HG03575 (cell line): ENCODE results near the gene RIPOR3.
"Not testable (repeated sequence)": the region's sequence is repeated elsewhere in the genome, so short reads cannot be mapped to it uniquely, and the experiment has no call there.

Experiments used
- ATAC-seq: cut with Tn5 transposase; IDR thresholded peaks from one replicate; pipeline ENCODE4 v1.9.1; 2021; ENCODE audit not compliant: unreplicated experiment, insufficient number of reproducible peaks, low FRiP score; ENCODE audit errors: extremely low read depth

RIPOR3 gene

DNA sequence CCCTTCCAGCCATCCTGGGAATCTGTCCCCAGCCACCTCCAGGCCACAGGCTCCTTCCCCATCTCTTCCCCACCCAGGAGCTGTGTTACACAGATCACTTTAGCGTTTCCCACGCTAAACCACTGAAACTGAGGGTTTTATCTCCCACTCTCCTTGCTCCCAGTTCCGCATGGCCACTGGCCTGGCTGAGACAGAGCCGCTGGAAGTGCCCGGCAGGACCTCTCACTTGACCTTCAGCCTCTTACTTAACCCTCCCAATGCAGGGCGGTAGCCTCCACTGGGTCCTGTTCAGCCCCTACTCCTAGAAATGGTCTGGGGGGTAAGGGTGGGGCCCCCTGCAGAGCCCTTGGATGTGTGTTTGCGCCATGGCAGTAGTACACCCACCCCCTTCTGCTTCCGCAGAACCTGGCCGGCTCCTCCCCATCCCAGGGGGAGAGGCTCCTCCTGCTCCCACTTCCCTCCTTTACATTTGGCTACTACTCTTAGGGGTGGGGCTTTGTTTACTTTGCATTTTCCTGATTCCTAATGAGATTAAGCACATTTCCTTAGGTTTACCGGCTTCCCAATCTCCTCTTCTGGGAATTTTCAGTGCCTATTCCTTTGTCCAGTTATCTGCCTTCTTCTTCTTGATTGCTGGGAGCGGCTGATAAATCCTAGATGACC, 49.6 kb downstream of the RIPOR3 start:
- ATAC-seq = not testable (repeated sequence)

- ATAC-seq = not testable (repeated sequence)
Measured at GRCh38 chr20:50639971-50640711, 51.2 kb downstream of the RIPOR3 start.

DNA sequence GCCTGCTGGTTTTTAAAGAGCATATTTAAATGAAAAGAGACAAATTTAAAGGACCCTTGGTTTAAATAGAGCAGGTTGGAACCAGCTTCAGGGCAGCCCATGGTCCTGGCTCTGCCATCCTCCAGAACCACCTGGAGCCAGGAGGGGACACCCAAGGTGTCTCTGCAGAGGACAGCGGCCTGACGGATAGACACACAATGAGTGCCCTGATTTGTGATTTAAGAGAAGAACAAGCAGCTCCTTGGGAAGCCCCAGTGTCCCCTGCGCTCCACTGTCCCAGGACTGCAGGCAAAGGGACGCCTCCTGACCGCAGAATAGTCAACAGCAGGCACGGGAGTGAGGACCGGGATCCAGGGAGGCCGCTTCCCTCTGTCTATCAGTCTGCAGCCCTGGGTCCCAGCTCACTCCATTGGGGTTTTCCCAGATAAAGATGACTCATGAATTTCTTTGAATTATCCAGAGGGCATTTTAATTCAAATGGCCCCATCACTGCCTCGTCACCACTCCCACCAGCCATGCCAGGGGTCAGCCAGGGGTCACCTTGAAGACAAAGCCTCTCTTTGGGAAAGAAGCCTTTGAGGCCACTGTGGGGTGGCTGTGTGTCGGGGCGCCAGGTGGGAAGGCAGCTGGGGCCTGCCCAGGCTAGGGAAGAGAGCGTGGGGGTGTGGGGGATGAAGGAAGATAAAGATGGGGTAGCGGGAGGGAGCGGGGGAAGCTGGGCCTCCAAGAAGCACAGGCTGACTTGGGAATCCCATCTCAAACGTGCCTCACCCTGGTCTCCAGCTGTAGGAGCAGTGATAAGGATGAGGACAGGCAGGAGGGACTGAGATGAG, 53.1 kb downstream of the RIPOR3 start:
- ATAC-seq = not testable (repeated sequence)

DNA sequence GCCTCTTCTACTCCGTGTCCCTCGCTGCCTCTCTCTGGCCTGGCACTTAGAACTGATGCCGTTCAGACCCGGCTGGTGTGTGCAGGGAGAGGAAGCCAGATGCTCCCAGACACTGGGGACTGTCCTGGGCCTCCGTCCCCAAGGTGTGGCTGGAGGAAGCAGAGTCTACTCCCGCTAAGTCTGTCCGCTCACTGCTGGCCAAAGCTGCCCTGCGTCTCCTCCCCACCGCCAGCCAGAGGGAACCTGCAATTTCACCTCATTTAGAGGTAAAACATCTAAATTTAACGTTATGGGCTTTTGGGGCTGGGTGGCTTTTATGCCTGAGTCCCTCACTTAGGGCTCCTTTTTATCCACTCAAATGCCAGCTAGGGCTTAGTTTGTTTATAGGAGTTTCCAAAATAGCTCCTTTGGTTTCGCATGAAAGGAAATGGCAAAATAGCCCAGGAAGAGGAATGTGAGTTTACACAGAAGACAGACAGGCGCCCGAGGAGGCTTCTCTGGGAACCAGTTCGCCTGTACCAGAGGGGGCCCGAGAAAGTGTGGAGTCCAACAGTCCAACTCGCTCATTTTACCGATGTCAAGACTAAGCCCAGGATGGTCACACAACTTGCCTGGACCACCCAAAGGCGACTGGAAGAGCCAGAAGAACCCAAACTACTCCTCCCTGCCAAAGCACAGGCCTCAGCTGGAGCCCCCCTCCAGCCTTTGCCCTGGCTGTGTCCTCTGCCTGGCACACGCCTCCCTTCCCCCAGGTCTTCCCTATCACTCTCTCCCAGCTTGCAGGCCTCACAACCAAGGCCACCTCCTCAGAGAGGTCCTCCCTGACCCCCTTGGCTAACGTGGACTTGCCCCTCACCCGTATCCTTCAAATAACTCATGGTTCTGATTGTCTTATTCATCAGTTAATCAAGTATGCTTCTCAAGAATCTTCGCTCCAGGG, 54.5 kb downstream of the RIPOR3 start:
- ATAC-seq = no peak

- ATAC-seq = no peak
Measured at GRCh38 chr20:50635676-50636600, 55.4 kb downstream of the RIPOR3 start.

DNA sequence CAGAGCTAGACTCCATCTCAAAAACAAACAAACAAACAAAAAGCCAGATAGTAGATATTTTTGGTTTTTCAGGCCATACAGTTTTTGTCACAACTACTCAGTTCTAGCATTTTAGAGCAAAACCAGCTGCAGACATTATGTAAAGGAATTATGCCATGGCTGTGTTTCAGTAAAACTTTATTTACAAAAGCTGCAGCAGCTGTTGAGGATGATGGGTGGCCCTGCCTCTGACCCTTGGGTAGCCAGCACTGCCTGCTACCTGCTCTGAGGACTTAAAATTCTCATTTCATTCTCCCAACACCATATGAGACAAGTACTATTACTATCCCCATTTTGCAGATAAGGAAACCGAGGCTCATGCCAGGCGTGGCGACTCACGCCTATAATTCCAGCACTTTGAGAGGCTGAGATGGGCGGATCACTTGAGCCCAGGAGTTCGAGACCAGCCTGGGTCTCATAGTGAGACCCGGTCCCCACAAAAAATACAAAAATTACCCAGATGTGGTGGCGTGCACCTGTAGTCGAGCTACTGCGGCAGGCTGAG, 56.3 kb downstream of the RIPOR3 start:
- no peak for ATAC-seq

GRCh38 chr20:50634191-50634590, 57.2 kb downstream of the RIPOR3 start:
- ATAC-seq = no peak

DNA sequence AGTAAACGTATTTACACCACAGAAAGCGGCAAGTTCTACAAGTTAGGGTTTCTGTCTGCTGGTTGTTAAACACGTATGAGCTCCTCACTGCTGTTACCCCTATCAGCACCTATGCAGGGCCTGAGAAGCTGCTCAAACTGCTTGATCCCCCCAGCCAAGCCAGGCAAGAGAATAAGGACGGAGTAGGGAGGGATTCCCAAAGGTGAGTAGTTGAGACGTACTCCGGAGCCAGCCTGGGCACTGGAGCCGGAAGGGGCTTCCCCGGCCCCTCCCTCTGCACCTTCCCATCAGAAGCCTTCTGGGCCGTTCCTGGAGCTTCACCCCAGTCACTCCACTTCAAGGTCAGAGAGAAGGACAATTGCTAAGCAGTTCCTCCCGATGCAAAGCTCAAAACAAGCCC, 58.0 kb downstream of the RIPOR3 start:
- no peak for ATAC-seq

- no peak for ATAC-seq
Measured at GRCh38 chr20:50632701-50633100, 58.6 kb downstream of the RIPOR3 start.

- ATAC-seq = no peak
Measured at GRCh38 chr20:50632236-50632635, 59.1 kb downstream of the RIPOR3 start.

DNA sequence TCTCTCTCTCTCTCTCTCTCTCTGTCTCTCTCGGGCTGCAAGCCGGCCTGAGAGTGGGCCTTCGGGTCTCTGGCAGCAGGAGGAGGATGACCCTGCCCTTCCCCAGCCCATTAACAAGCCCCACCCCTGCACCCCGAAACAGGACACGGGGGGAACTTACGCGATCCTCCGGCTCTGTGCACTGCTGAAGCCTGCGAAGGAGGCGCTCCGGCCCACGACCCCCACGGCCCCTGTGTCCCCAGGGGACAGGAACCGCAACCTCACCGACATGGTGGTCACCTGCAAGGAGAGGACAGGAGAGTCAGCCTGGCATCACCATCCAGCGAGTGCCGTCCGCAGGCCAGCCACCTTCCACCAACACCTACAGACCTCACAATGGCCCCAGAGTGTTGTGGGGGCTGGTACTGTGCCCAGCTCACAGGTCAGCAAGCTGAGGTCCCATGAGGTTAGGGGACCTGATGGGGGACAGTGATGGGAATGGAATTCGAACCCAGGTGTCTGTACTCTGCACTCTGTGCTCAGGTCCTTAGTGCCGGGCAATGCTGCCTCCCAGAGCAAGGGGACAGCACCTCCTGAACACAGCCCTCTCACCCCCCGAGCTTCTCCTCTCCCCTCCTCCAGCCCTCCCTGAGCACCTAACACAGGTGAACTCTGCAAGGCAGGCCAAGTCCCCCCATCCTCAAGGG, 60.6 kb downstream of the RIPOR3 start:
- no peak for ATAC-seq

DNA sequence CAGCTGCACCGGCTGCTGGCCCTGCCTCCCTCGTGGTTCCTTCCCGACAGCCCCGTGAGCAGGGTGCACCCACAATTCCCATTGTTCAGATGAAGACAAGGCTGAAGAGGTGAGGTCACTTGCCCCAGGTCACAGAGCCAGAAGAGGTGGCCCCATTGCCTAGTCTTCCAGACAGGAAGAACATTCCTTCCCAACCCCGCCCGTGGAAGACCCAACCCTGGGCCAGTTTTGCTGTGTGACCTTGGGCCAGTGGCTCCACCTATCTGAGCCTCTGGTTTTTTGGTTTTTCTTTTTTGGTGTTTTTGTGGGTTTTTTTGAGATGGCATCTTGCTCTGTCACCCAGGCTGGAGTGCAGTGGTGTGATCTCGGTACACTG, 61.7 kb downstream of the RIPOR3 start:
- no peak for ATAC-seq

DNA sequence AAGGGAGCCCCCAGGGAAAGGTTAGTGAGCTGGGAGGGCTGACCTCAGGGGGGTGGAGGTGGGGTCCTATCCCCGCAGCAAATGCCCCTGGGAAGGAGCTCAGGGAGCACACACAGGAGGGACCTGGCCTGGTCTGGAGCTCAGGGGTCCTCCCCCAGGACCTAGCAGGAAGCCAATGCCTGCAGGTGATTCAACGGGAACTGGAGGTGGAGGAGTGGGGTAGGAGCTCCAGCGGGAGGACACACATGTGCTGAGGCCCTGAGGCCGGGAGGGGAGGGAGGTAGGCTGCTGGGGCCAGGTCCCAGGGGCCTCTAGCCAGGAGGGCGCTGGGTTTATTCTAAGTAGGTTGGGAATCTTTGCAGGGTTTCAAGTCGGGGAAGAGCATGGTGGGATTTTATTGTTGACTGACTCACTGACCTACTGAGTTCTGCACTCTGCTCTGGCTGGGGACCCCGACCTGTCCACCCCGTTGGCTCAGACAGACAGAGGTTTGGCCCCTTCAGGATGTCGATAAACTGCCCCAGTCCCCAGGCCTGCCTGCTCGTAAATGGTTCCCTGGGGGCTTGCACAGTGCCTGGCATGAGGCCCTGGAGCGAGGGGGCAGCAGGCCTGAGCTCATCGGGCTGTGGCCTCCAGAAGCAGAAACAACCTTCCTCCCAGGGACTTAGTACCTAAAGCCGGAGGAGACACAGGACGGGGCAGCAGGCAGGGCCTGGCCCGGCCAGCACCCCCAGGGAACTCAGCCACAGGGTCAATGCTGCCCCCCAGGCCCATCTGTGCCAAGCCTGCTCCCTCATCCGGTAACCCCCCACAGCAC, 62.3 kb downstream of the RIPOR3 start:
- no peak for ATAC-seq

DNA sequence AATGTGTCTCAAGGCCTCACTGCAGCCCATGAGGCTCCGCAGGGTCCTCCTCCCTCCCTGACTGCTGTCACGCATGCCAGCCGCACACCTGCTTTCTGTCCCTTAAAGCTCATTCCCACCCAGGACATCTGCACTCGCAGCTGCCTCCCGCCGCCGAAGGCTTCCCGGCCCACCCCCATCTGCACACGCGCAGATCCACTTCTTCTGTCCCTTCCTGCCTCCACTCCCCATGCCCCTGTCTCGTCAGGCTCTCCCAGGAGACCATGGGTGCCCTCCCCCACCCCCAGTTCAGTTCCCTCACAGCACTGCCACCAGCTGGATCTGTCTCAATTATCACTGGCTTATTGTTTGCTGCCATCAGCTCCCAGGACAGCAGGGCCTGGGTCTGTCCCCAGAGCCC, 63.0 kb downstream of the RIPOR3 start:
- no peak for ATAC-seq

GRCh38 chr20:50627747-50628146, 63.6 kb downstream of the RIPOR3 start:
- ATAC-seq = no peak

GRCh38 chr20:50625986-50626677, 65.2 kb downstream of the RIPOR3 start:
- no peak for ATAC-seq
